Stimulated activated CD4-positive, alpha-beta T cell treated with anti-CD3 and anti-CD28 coated beads, Interleukin-4, amount 100 ng/mL, for 4 hours (primary cell): Measurements from ENCODE around the gene PLIN5.

Experiments
- DNase-seq, 2 experiments: peaks; one replicate each; pipeline ENCODE4 v3.0.0-alpha.2; 2020

The PLIN5 gene

GRCh38 chr19:4477034-4477801, 57.8 kb downstream of the PLIN5 start:
- DNase-seq: no peak

GRCh38 chr19:4474514-4475022, 60.5 kb downstream of the PLIN5 start:
- no peak for DNase-seq

GRCh38 chr19:4473763-4474513, 61.1 kb downstream of the PLIN5 start:
- no peak for DNase-seq

GRCh38 chr19:4473011-4473762, 61.8 kb downstream of the PLIN5 start:
- DNase-seq: no peak
